ENCODE data around the gene MAP3K2. TPM values are rescaled to one million over a fixed set of nuclear protein-coding genes. Genes with fewer than 3 reads are reported as not detected.
A peak's percentile ranks its signal among the peaks of the same experiment; 100 is the strongest.

MAP3K2 gene
- total and polyA plus RNA-seq, 4 donors, result 5.9 to 46.2 (median 17.0) TPM

DNA sequence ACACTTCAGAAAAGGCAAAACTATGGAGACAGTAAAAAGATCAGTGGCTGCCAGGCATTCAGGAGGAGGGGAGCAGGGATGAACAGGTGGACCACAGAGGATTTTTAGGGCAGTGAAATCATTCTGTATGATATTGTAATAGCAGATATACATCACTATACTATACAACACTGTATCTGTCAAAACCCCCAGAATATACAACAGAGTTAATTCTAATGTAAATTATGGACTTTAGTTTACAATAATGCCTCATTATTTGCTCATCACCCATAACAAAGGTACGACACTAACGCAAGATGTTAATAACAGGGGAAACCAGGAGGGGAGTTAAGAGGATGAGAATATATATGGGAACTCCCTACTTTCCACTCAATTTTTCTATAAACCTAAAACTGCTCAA is 28.8 kb downstream of the MAP3K2 start (continued):
- TF ChIP-seq FOXA1 (IDR thresholded peaks at IDR 0.05) (no peak), GABPA (IDR thresholded peaks at IDR 0.05 in 1 of 2, conservative IDR thresholded peaks at IDR 0.05 in 1 of 2) (no peak), SP1 (IDR thresholded peaks at IDR 0.05) (no peak), RAD21 (IDR thresholded peaks at IDR 0.05) (no peak)

DNA sequence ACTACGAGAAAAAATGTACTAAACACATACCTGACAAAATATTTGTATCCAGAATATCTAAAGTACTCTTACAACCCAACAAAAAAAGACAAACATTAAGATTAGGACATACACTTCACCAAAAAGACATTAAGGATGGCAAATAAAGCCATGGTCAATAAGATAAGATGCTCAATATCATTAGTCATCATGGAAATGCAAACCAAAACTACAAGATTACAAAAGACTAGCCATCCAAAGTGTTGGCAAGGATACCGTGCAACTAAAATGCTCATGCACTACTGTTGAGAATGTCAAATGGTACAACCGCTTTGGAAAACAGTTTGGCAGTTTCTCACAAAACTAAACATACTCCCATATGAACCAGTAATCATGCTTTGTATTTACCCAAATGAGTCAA is 29.7 kb downstream of the MAP3K2 start:
- no peak for DNase-seq (ENCODE audit: low spot score)
- WGBS, result 51% methylated on average over 3 of the region's 3 CpGs
- H3K36me3 ChIP-seq (ENCODE audit: control insufficient read depth in 4 of 4, insufficient read depth in 3 of 4, low read depth in 1 of 4, low read length in 3 of 4), result no peaks in the 10 kb centered on the region
- no peaks in the 10 kb centered on the region for H3K27me3 ChIP-seq (ENCODE audit: control insufficient read depth in 4 of 4, insufficient read depth in 4 of 4, low read length in 3 of 4)
- peaks cover 9 to 21% (median 15%) of the 10 kb centered on the region in 4 donors for H3K4me1 ChIP-seq (ENCODE audit: control insufficient read depth in 4 of 4, insufficient read depth in 4 of 4, low read length in 3 of 4)
- no peak overlapping the region for H3K4me3 ChIP-seq (ENCODE audit: low read depth in 1 of 3, low read length in 3 of 3)
- no peaks in the 10 kb centered on the region for H3K9me3 ChIP-seq (ENCODE audit: control insufficient read depth in 4 of 4, low read length in 3 of 4)
- no peak overlapping the region for H3K9ac ChIP-seq (ENCODE audit: low read depth in 1 of 2, low read length in 2 of 2)
- no peak for TF ChIP-seq EGR1 (IDR thresholded peaks at IDR 0.05; ENCODE audit: low read depth in 2 of 2)
- no peak for TF ChIP-seq FOXA1 (IDR thresholded peaks at IDR 0.05)
- TF ChIP-seq HNF4G (IDR thresholded peaks at IDR 0.05), result no peak
- TF ChIP-seq TAF1 (conservative IDR thresholded peaks at IDR 0.05), result no peak
- peak in 1 of 2 donors; percentile 87 for TF ChIP-seq JUND (IDR thresholded peaks at IDR 0.05)
- no peak for TF ChIP-seq SP1 (IDR thresholded peaks at IDR 0.05)
- no peak for TF ChIP-seq GABPA (IDR thresholded peaks at IDR 0.05 in 1 of 2, conservative IDR thresholded peaks at IDR 0.05 in 1 of 2)
- TF ChIP-seq NR2F2 (IDR thresholded peaks at IDR 0.05), result no peak
- TF ChIP-seq HNF4A (conservative IDR thresholded peaks at IDR 0.05), result peak; percentile 38 to 66
- TF ChIP-seq, protein P1, sequence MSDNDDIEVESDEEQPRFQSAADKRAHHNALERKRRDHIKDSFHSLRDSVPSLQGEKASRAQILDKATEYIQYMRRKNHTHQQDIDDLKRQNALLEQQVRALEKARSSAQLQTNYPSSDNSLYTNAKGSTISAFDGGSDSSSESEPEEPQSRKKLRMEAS (IDR thresholded peaks at IDR 0.05), result no peak
- TF ChIP-seq RAD21 (IDR thresholded peaks at IDR 0.05), result no peak
- TF ChIP-seq, protein P2, sequence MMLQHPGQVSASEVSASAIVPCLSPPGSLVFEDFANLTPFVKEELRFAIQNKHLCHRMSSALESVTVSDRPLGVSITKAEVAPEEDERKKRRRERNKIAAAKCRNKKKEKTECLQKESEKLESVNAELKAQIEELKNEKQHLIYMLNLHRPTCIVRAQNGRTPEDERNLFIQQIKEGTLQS (IDR thresholded peaks at IDR 0.05), result peak; percentile 76
- TF ChIP-seq RXRA (IDR thresholded peaks at IDR 0.05), result peak; percentile 51 to 74
- TF ChIP-seq, protein P3, sequence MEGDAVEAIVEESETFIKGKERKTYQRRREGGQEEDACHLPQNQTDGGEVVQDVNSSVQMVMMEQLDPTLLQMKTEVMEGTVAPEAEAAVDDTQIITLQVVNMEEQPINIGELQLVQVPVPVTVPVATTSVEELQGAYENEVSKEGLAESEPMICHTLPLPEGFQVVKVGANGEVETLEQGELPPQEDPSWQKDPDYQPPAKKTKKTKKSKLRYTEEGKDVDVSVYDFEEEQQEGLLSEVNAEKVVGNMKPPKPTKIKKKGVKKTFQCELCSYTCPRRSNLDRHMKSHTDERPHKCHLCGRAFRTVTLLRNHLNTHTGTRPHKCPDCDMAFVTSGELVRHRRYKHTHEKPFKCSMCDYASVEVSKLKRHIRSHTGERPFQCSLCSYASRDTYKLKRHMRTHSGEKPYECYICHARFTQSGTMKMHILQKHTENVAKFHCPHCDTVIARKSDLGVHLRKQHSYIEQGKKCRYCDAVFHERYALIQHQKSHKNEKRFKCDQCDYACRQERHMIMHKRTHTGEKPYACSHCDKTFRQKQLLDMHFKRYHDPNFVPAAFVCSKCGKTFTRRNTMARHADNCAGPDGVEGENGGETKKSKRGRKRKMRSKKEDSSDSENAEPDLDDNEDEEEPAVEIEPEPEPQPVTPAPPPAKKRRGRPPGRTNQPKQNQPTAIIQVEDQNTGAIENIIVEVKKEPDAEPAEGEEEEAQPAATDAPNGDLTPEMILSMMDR (IDR thresholded peaks at IDR 0.05; ENCODE audit: low read depth, low read length, missing input control), result no peak
- TF ChIP-seq FOXA2 (IDR thresholded peaks at IDR 0.05), result peak; percentile 87
- peak; percentile 77 for TF ChIP-seq YY1 (IDR thresholded peaks at IDR 0.05)
- TF ChIP-seq, protein P4, sequence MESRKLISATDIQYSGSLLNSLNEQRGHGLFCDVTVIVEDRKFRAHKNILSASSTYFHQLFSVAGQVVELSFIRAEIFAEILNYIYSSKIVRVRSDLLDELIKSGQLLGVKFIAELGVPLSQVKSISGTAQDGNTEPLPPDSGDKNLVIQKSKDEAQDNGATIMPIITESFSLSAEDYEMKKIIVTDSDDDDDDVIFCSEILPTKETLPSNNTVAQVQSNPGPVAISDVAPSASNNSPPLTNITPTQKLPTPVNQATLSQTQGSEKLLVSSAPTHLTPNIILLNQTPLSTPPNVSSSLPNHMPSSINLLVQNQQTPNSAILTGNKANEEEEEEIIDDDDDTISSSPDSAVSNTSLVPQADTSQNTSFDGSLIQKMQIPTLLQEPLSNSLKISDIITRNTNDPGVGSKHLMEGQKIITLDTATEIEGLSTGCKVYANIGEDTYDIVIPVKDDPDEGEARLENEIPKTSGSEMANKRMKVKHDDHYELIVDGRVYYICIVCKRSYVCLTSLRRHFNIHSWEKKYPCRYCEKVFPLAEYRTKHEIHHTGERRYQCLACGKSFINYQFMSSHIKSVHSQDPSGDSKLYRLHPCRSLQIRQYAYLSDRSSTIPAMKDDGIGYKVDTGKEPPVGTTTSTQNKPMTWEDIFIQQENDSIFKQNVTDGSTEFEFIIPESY (IDR thresholded peaks at IDR 0.05), result peak; percentile 67
- TF ChIP-seq, protein P5, sequence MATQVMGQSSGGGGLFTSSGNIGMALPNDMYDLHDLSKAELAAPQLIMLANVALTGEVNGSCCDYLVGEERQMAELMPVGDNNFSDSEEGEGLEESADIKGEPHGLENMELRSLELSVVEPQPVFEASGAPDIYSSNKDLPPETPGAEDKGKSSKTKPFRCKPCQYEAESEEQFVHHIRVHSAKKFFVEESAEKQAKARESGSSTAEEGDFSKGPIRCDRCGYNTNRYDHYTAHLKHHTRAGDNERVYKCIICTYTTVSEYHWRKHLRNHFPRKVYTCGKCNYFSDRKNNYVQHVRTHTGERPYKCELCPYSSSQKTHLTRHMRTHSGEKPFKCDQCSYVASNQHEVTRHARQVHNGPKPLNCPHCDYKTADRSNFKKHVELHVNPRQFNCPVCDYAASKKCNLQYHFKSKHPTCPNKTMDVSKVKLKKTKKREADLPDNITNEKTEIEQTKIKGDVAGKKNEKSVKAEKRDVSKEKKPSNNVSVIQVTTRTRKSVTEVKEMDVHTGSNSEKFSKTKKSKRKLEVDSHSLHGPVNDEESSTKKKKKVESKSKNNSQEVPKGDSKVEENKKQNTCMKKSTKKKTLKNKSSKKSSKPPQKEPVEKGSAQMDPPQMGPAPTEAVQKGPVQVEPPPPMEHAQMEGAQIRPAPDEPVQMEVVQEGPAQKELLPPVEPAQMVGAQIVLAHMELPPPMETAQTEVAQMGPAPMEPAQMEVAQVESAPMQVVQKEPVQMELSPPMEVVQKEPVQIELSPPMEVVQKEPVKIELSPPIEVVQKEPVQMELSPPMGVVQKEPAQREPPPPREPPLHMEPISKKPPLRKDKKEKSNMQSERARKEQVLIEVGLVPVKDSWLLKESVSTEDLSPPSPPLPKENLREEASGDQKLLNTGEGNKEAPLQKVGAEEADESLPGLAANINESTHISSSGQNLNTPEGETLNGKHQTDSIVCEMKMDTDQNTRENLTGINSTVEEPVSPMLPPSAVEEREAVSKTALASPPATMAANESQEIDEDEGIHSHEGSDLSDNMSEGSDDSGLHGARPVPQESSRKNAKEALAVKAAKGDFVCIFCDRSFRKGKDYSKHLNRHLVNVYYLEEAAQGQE (IDR thresholded peaks at IDR 0.05), result no peak
- no peak overlapping the region for H3K27ac ChIP-seq (ENCODE audit: low read depth in 1 of 2, low read length in 2 of 2)

Data from liver (tissue), 9 donors.